Hepatic stellate cell (primary cell): ENCODE results near the gene NDUFAF2.
A peak's percentile ranks its signal among the peaks of the same experiment; 100 is the strongest.
"Not testable (repeated sequence)": the region's sequence is repeated elsewhere in the genome, so short reads cannot be mapped to it uniquely, and the experiment has no call there.

Source experiments
- DNase-seq: peaks from one replicate; pipeline ENCODE4 v3.0.0; 2011; ENCODE audit warnings: low spot score

NDUFAF2 gene

GRCh38 chr5:61050292-61050691 lies 105.3 kb downstream of the NDUFAF2 start:
- no peak for DNase-seq

- no peak for DNase-seq
Observed at GRCh38 chr5:61051267-61051666, 106.3 kb downstream of the NDUFAF2 start.

- DNase-seq: peak; percentile 14
Observed at GRCh38 chr5:61052882-61053281, 107.9 kb downstream of the NDUFAF2 start.

GRCh38 chr5:61053937-61054336 lies 108.9 kb downstream of the NDUFAF2 start:
- DNase-seq: no peak

- DNase-seq: peak; percentile 16
Observed at GRCh38 chr5:61055434-61056006, 110.5 kb downstream of the NDUFAF2 start.

- DNase-seq: no peak
Observed at GRCh38 chr5:61059499-61059898, 114.5 kb downstream of the NDUFAF2 start.

GRCh38 chr5:61069150-61069549 lies 124.1 kb downstream of the NDUFAF2 start:
- no peak for DNase-seq

- DNase-seq: no peak
Observed at GRCh38 chr5:61071526-61071925, 126.5 kb downstream of the NDUFAF2 start.

- DNase-seq: no peak
Observed at GRCh38 chr5:61076626-61077025, 131.6 kb downstream of the NDUFAF2 start.

GRCh38 chr5:61081741-61082140 lies 136.7 kb downstream of the NDUFAF2 start:
- no peak for DNase-seq

- no peak for DNase-seq
Observed at GRCh38 chr5:61082516-61083280, 137.7 kb downstream of the NDUFAF2 start.

GRCh38 chr5:61084658-61085057 lies 139.7 kb downstream of the NDUFAF2 start:
- no peak for DNase-seq

GRCh38 chr5:61085885-61086284 lies 140.9 kb downstream of the NDUFAF2 start:
- DNase-seq: no peak

- no peak for DNase-seq
Observed at GRCh38 chr5:61087921-61088320, 142.9 kb downstream of the NDUFAF2 start.

GRCh38 chr5:61089351-61089750 lies 144.3 kb downstream of the NDUFAF2 start:
- DNase-seq: peak; percentile 4

- DNase-seq: not testable (repeated sequence)
Observed at GRCh38 chr5:61093046-61093771, 148.2 kb downstream of the NDUFAF2 start.

- no peak for DNase-seq
Observed at GRCh38 chr5:61097465-61097864, 152.5 kb downstream of the NDUFAF2 start.

- no peak for DNase-seq
Observed at GRCh38 chr5:61098251-61098995, 153.4 kb downstream of the NDUFAF2 start.

GRCh38 chr5:61100437-61100836 lies 155.4 kb downstream of the NDUFAF2 start:
- DNase-seq: no peak

GRCh38 chr5:61114441-61114840 lies 169.4 kb downstream of the NDUFAF2 start:
- no peak for DNase-seq

GRCh38 chr5:61115968-61116367 lies 171.0 kb downstream of the NDUFAF2 start:
- no peak for DNase-seq

GRCh38 chr5:61119066-61119465 lies 174.1 kb downstream of the NDUFAF2 start:
- DNase-seq: no peak
